RWPE2 (cell line): ENCODE results near the gene ANKRD9.

Experiments used
- ATAC-seq: fragments of 200-7000 bp; cut with Tn5 transposase; 3 replicates; pipeline ENCODE4 v1.9.1; 2021; ENCODE audit warnings: low read depth
- DNase-seq: peaks from one replicate; pipeline ENCODE4 v3.0.0-alpha.2; 2020; ENCODE audit warnings: low spot score
- H3K27ac ChIP-seq: fragments of 450-650 bp; 2 replicates; pipeline ENCODE4 v1.5.1; 2017; ENCODE audit warnings: mild to moderate bottlenecking; ENCODE audit not compliant: poor library complexity, severe bottlenecking
- H3K27me3 ChIP-seq: fragments of 250-450 bp; sonication (Bioruptor Pico); 2 replicates; pipeline ENCODE4 v1.5.1; 2021; ENCODE audit warnings: mild to moderate bottlenecking, moderate library complexity; ENCODE audit not compliant: insufficient read depth, poor library complexity, severe bottlenecking
- H3K36me3 ChIP-seq: fragments of 250-450 bp; sonication (Bioruptor Pico); 2 replicates; pipeline ENCODE4 v1.5.1; 2020; ENCODE audit warnings: low read depth, mild to moderate bottlenecking, moderate library complexity
- H3K4me1 ChIP-seq: fragments of 250-450 bp; sonication (Bioruptor Pico); 2 replicates; pipeline ENCODE4 v1.5.1; 2021; ENCODE audit warnings: mild to moderate bottlenecking, moderate library complexity; ENCODE audit not compliant: insufficient read depth, poor library complexity, severe bottlenecking
- H3K4me3 ChIP-seq: fragments of 250-450 bp; sonication (Bioruptor Pico); 2 replicates; pipeline ENCODE4 v1.5.1; 2021; ENCODE audit warnings: mild to moderate bottlenecking, moderate library complexity; ENCODE audit not compliant: severe bottlenecking
- H3K9me3 ChIP-seq: fragments of 250-450 bp; sonication (Bioruptor Pico); 2 replicates; pipeline ENCODE4 v1.5.1; 2021; ENCODE audit warnings: mild to moderate bottlenecking, moderate library complexity; ENCODE audit not compliant: severe bottlenecking
- TF ChIP-seq, protein P1 (sequence below): fragments of 450-650 bp; IDR thresholded peaks from one replicate; pipeline ENCODE4 v1.5.1; 2017; ENCODE audit warnings: mild to moderate bottlenecking, moderate library complexity; ENCODE audit not compliant: poor library complexity, severe bottlenecking

The ANKRD9 gene

DNA sequence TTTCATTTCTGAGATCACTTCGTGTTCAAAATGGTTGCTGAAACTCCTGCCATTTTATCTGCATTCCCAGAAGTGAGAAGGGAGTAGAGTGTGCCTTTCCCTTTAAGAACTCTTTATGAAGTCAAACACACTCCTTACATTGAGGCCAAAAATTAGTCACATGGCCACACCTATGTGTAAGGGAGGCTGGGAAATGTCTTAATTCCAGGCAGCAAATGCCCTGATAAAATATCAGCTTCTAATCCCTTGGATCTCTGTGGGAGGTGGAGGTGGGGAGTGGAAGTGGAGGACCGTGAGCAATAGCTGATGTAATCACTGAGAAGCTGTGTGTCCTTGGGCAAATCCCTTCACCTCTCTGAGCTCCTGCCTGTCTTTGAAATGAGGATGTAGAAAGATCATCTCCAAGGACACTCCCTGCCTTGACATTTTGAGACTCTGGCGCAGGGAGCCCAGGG is 22.7 kb upstream of the ANKRD9 start:
- H3K9me3 ChIP-seq, result no peaks in the 10 kb centered on the region
- H3K36me3 ChIP-seq, result no peaks in the 10 kb centered on the region
- DNase-seq (no peak), ATAC-seq (peak; percentile 68)
- peak overlapping the region; percentile 10 for H3K27ac ChIP-seq
- no peaks in the 10 kb centered on the region for H3K27me3 ChIP-seq
- TF ChIP-seq, protein P1, sequence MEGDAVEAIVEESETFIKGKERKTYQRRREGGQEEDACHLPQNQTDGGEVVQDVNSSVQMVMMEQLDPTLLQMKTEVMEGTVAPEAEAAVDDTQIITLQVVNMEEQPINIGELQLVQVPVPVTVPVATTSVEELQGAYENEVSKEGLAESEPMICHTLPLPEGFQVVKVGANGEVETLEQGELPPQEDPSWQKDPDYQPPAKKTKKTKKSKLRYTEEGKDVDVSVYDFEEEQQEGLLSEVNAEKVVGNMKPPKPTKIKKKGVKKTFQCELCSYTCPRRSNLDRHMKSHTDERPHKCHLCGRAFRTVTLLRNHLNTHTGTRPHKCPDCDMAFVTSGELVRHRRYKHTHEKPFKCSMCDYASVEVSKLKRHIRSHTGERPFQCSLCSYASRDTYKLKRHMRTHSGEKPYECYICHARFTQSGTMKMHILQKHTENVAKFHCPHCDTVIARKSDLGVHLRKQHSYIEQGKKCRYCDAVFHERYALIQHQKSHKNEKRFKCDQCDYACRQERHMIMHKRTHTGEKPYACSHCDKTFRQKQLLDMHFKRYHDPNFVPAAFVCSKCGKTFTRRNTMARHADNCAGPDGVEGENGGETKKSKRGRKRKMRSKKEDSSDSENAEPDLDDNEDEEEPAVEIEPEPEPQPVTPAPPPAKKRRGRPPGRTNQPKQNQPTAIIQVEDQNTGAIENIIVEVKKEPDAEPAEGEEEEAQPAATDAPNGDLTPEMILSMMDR, result peak; percentile 9
- no peak overlapping the region for H3K4me3 ChIP-seq
- H3K4me1 ChIP-seq, result peaks cover 23% of the 10 kb centered on the region

DNA sequence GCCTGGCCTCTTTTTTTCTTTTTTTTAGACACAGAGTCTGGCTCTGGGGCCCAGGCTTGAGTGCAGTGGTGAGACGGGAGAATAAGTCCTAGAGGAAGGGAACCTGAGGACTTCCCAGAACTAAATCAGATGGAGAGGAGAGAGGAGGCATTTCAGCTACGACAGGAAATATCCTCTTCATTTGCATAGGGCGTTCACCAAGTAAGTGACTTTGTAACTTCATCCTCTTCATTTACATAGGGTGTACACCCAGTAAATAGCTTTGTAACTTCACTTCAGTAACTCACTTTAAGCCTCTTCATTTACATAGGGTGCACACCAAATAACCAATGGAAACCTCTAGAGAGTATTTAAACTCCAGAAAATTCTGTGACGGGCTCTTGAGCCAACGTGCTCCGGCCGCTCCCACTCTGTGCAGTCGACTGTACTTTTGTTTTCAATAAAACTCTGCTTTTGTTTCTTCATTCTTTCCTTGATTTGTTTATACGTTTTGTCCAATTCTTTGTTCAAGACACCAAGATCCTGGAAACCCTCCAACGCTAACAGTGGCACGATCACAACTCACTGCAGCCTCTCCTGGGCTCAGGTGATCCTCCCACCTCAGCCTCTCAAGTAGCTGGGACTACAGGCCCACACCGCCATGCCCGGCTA is 21.4 kb upstream of the ANKRD9 start:
- TF ChIP-seq, protein P1, result no peak
- DNase-seq (no peak), ATAC-seq (no peak)
- H3K4me3 ChIP-seq, result no peak overlapping the region
- H3K4me1 ChIP-seq, result peaks cover 27% of the 10 kb centered on the region
- H3K9me3 ChIP-seq, result no peaks in the 10 kb centered on the region
- no peaks in the 10 kb centered on the region for H3K27me3 ChIP-seq
- H3K36me3 ChIP-seq, result no peaks in the 10 kb centered on the region
- peak overlapping the region; percentile 10 for H3K27ac ChIP-seq

DNA sequence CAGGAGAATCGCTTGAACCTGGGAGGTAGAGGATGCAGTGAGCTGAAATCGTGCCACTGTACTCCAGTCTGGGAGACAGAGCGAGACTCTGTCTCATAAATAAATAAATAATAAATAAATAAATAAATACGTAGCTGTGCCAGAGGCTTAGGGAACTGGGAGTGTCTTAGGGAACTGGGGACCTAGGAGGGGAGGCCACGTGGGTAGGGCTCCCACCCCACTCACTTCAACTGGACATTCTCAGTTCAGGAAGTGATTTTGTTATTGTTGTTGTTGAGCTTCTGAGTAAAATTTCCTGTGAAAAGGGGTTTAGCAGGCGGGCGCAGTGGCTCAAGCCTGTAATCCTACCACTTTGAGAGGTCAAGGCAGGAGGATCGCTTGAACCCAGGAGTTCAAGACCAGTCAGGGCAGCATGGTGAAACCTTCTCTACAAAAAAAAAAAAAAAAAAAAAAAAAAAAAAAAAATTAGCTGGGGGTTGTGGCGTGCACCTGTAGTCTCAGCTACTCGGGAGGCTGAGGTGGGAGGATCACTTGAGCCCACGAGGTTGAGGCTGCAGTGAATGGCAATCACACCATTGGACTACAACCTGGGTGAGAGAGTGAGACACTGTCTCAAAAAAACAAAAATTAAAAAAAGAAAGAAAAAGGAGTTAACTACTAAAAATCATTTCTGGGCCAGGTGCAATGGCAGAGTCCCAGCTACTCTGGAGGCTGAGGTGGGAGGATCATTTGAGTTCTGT is 19.0 kb upstream of the ANKRD9 start:
- Histone ChIP-seq H3K36me3 (no peaks in the 10 kb centered on the region), H3K9me3 (no peaks in the 10 kb centered on the region), H3K4me3 (no peak overlapping the region), H3K4me1 (peaks cover 34% of the 10 kb centered on the region), H3K27ac (peak overlapping the region; percentile 90), H3K27me3 (no peaks in the 10 kb centered on the region)
- ATAC-seq (no peak), DNase-seq (no peak)
- TF ChIP-seq, protein P1, result no peak

DNA sequence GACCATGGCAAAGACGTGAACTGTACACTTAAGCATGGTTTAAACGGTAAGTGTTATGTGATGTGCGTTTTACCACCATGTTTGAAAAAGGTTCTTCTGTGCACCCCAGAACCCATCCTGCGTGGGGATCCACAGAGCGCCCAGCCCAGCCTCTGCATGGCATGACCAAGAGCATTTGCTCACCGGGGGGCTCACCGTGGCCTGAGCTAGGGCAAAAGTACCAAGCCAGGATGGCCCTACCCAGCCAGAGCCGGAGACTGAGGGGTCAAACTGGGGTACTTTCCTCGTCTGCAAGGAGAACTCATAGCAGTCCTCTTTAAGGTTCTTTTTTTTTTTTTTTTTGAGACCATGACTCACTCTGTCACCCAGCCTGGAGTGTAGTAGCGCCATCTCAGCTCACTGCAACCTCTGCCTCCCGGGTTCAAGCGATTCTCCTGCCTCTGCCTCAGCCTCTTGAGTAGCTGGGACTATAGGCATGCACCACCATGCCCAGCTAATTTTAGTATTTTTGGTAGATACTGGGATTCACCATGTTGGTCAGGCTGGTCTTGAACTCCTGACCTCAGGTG is 16.4 kb upstream of the ANKRD9 start:
- DNase-seq, result no peak
- peaks cover 26% of the 10 kb centered on the region for H3K4me1 ChIP-seq
- no peaks in the 10 kb centered on the region for H3K36me3 ChIP-seq
- no peak overlapping the region for H3K4me3 ChIP-seq
- no peak for ATAC-seq
- H3K9me3 ChIP-seq, result no peaks in the 10 kb centered on the region
- H3K27ac ChIP-seq, result peak overlapping the region; percentile 90
- no peaks in the 10 kb centered on the region for H3K27me3 ChIP-seq
- TF ChIP-seq, protein P1, result no peak
